Ecto neural progenitor cell (in vitro differentiated cells): ENCODE data around the gene GRPEL2.

Experiments used
- DNase-seq: peaks from one replicate; pipeline ENCODE4 v3.0.0-alpha.2; 2018; ENCODE audit warnings: low spot score

Gene GRPEL2

DNA sequence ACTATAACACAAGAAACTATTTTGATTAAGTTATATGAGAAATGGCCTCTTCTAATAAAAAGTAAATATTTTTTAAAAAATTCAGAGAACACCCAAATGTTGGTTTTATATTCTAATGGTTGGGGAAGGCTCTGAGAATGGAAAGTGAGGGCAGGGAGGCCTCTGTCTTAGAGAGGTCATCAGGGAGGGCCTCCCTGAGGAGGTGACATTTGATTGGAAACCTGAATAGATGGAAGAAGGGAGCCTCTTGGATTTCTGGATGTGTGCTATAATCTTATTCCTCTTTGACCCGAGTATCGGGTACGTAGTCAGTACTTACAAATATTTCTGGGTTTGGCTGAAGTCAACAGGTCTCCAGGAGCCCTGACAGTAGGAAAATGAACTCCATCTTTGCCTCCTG, 26.1 kb upstream of the GRPEL2 start:
- no peak for DNase-seq

DNA sequence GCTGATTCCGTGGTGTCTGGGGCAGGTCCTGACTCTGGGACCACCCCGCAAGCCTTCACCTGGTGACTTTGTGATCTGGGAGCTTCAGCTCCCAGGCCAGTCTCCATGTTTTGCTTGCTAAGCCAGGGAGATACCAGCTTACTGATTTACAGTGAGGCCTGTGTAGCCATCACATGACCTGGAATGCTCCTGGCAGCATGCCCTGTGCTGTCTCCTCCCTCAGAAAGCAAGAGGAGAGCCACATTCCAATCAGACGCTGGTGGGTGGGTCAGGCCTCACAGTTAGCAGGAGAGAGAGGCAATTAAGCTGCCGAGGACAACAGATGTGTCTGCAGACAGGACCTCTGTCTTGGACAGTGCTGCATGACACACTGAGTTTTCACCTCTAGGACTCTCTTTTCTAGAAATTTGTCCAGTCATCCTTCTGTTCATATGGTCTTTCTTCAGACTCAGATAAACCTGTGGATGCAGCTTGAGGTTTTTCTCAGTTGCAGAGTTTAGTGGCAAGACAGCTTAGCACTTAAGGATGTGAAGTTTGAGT, 24.4 kb upstream of the GRPEL2 start:
- DNase-seq: peak; percentile 58

DNA sequence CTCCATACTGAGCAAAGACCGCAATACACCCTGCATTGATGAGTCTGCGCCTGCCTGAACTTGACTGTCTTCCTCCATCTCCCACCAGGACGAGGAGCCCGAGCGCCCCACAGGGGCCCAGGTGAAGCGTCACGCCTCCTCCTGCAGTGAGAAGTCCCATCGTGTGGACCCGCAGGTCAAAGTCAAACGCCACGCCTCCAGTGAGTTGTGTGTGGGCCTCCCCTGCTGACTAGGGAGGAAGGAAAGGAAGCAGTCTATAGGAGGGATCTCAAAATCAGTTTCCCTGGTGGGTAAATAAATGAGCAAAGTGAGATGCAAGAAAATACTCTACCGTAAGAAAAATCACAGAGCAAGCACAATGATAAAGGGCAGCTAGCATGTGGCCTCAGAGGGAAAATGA, 22.8 kb upstream of the GRPEL2 start:
- no peak for DNase-seq

DNA sequence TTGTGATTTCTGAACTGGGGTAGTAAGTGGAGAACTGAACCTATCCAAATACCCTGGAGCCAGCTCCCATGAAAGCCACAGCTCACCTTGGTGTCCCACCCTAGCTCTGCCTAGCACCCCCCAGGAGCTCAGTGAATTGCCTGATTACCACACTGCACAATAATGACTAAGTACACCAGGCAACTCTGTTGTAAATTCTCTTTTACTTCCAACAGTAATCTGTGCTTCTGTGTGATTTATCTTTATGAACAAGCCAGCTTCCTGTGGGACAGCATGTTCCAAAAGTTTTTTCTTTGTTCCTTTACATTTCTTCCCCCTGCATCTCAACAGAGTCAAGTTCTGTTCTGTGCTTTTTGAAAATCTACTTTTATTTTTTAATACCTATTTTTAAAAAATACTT, 22.1 kb upstream of the GRPEL2 start:
- no peak for DNase-seq

DNA sequence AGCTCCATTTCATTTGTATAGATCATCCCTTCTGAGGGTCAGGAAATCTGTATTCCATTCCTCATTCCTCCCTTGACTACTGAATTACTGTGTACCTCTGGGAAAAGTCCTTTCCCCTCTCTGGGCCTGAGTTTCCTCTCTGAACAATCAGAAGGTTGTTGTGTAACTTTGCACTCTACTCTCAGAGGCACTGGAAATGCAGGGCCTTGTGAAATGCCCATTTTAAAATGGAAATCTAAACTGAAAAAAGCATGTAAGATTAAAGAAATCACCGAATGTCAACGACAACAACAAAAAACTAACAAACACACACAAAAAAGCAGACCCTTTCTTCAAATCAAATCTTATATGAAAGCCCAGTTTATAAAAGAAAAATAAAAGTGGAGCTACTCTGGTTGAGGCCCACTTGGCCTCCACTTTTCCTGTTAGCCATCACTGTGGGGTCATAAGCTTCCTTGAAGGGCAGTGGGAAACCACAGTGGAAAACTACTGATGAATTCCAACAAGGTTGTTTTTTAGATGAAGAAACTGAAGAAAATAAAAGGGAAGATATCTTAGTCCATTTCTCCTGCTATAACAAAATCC, 21.6 kb upstream of the GRPEL2 start:
- DNase-seq: no peak

DNA sequence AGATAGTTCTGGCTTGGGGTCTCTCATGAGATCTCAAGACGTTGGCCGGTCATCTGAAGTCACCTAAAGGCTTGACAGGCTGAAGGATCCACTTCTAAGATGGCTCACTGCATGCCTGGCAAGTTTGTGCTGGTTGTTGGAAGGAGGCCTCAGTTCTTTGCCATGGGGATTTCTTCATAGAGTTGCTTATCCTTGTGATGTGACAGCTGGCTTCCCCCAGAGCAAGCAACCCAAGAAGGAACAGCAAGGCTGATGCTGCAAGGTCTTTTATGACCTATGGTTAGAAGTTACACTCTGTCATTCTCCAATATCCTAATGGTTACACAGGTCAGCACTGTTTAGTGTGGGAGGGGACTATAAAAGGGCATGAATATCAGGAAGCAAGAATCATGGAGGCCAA, 20.7 kb upstream of the GRPEL2 start:
- DNase-seq: no peak

DNA sequence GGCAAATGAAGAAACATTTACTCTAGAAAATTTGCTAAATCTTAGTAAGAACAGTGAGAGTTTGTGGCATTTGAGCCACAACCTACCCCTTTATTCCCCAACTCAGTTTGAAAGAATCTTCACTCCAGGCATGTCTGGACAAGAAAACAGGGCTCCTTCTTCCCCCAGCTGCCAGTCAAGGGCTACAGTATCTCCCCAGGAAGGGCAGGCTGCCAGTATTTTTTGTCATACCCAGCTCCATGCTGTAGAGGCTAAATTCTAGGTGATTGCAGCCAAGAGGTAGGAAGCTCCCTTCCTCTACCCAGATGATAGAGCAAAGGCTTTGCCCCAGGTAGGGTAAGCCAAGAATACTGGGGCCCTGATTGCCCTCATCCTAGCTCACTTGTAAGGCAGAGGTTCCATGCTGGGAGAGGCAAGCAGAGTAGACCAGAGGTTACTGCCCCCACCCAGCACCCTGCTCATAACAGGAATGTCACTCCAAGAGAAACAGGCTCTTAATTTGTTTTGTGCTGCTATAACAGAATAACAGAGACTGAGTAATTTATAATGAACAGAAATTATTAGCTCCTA, 20.0 kb upstream of the GRPEL2 start:
- DNase-seq: no peak

DNA sequence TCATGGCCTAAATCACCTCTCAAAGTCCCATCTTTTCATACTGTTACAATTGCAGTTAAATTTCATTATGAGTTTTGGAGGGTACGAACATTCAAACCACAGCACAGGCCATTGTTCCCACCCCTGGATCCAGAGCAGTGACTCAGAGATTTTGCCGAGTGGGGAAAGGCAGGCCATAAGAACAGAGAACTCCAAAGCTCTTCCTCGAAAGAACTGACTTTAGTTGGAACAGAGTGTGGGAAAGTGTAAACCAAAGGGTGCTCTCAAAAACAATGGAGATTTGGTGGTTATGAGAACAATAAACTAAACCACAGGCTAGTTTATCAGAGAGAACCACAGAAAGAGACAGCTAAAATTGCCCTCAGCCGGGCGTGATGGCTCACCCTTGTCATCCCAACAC, 19.4 kb upstream of the GRPEL2 start:
- DNase-seq: no peak

DNA sequence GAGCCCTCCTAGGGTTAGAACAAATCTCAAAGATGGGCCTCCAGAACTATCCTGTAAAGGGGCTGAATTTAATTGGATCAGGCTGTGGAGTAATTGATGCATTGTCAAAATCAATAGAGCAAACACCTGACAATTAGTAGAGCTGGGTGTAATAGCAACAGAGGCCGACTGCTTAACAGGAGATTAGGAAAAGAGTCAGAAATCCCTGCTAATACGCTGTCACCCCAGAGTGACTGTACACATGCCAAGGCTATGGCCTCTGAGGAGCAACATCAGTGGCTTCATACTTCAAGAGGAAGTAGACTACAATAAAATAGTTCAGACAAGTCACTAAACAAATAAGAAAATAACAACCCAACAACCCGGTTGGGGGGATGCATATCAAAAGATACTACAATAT, 18.7 kb upstream of the GRPEL2 start:
- DNase-seq: no peak

DNA sequence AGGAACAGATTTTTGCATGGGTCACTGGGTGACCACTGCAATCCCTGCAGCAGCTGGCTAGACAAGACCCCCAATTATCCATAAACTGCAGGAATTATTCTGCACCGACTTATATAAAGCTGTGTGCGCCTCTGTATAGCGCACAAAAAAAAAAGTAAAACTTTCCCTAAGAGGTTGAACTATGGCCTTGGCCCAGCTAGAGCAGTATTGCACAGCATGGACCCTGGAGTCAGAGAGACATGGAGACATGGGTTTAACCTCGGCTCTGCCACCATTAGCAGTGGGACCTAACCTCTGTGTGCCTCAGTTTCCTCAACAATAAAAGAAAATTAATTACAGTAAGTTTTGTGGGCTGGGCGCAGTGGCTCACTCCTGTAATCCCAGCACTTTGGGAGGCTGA, 17.1 kb upstream of the GRPEL2 start:
- DNase-seq: no peak

DNA sequence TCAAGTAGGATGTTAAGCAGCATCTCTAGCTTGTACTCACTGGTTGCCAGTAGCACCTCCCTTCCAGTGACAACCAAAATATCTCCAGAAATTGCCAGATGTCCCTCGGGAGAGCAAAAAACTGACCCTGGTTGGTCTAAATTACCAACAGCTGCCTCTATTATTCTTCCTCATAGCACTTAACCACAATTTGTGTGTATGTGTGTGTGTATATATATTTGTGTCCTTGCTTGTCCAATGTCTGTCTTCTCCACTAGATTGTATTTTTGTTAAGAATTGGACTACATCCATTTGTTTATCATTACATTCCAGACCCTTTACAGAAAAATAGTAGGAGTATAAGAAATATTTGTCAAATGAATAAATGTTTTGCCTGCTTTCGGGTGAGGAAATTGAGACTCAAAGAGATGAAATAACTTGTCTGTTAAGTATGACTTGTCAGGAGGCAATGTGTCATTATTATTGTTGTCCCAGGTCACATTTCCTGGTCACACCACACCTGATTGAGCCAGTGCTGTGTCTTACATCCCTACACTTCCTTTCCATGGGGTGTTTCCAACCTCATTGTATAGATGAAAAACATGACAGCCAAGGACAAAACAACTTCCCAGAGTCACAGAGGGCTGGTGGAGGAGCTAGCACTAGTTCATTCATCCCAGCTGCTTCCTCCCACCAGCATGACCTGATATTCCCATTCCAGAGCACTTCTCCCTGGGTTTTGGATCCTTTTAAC, 11.4 kb upstream of the GRPEL2 start:
- no peak for DNase-seq

DNA sequence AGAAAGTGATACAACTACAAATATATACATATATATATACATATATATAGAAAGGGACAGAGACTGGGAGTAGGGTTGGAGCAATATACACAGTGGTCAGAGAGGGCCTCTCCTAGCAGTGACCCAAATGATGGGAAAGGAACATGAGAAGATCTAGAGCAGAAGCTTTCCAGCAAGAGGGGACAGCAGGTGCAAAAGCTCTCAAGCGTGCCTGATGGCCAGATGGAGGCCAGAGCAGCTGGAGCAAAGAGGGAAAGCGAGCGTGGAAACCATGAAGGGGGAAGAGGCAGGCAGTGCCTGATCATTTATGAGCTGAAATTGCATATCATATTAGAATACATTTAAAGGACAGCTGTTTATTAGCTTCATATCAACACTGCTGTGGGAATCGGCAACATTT, 7.6 kb upstream of the GRPEL2 start:
- no peak for DNase-seq

DNA sequence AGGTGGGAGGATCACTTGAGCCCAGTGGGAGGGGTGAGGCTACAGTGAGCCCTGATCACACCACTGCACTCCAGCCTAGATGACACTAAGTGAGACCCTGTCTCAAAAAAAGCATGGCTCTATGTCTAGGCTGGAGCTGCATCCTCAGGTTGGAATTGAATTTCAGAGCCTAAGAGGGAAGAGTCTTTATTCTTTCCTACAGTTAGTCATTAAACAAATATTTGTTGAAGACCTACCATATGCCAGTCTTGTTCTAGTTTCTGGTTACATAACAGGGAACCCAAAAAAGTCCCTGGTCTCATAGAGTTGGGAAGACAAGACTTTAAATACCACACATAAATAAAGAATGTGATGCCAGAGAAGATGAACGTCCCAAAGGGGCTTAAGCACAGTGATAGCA, 6.9 kb upstream of the GRPEL2 start:
- no peak for DNase-seq

DNA sequence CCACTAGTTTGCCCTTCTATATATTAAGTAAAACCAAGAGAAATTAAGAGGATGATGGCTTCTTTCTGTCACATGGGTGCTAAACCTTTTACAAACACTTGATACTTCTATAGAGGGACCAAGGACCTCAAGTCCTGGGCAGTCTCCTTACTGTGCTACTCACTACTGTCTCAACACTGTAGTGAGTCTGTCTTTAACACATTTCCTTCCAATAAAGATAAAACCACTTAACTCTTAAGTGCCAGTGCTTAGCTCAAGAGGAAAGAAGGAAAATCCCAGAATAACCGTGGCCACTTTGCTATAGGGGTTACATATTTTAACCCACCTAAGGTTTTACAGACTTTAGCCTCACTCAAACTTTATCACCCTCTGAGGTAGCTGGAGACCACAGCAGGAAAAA, 4.4 kb upstream of the GRPEL2 start:
- DNase-seq: no peak

DNA sequence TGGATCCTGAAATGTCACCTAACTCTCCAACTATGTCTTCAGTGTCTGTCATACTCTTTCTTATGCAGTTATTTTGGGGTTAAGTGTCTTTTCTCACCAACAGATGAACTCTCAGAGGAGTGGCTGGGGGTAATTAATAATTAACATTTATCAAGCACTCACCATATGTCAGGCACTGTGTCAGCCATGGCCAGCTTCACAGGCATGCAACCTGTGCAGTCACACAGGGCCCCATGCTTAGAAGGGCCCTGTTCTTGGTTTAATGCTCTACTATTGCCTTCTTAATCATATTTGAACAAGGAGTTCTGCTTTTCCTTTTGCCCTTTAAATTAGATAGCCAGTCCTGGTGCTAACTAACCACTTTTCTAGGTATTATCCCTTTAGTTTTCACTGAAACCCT, 3.4 kb upstream of the GRPEL2 start:
- no peak for DNase-seq

DNA sequence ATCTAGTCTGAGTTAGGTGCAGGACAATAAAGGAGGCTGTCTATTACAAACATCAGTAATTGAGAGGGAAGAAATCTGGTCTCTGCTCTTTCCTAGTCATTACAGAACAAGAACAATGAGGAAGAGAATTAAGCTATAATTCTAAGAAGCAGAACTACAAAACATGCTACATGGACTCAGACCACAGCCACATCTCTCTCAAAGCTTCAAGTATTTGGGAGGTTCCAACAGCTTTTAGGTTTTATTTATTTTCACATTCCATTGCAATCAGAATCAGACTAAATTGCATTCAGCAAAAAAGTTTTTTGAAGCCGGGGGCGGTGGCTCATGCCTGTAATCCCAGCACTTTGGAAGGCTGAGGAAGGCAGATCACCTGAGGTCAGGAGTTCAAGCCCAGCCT, 1.1 kb upstream of the GRPEL2 start:
- DNase-seq: no peak

DNA sequence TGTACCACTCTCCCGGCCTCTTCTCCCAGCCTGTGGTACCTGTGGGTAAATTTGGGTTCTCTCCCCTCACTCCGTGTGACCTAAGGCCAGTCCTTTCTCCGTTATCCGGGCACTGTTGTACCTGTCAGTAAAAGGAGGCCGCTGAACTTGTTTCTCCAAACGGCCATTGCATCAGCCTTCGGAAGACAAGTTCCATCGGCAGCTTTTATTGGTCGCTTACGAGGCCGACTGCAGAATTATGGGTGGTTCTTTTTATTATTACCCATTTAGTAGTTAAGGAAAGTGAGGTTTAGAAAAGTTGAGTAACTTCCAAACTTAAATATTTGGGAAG, 558 bp downstream of the GRPEL2 start:
- DNase-seq: no peak

DNA sequence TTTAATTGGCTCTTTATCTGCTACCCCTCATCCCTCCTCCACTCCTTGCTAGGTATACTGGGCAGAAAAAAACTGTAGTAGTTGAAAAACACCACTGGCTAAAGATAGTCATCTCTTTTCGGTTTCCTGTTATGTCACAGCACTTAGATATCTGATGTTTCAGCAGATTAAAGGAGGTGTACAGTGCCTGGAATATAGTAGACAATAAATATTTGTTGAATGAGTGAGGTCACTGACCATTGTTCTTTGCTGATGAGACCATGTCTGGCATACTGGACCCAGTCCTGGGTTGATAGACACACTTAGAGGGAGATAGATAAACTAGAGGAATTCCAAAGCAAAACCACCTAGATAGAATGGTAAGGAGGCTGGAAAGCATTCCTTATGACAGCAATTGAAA, 3.2 kb downstream of the GRPEL2 start:
- no peak for DNase-seq

DNA sequence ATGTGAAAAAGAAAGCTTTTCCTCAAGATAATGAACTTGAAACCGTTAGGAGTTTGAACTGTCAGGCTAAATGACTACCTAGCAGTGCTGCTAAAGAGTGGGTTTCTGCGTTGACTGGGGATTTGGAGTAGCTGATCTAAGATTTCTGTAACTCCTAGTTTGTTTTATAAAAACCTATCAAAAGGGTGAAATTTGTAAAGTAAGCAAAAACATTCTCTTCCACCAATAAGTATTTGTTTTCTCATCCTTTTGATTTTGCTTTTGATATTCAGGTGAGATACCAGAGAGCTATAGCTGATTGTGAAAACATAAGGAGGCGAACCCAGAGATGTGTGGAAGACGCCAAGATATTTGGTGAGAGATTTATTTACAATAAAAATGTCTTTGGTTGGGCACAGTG, 4.1 kb downstream of the GRPEL2 start:
- no peak for DNase-seq

DNA sequence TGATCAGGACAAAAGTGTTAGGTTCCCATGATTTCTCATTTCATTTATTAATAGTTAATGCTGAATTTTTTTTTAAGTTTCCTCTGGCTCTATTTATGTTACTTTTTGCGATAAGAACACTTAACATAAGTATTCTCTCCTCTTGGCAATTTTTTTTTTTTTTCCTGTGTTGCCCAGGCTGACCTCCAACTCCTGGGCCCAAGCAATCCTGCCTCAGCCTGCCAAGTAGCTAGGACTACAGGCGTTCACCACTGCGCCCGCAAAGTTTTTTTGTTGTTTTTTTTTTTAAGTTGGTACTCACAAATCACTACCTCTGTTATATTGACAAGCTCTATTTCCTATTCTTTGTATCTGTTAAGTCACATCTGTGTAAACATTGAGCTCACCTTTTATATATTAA, 6.9 kb downstream of the GRPEL2 start:
- no peak for DNase-seq

DNA sequence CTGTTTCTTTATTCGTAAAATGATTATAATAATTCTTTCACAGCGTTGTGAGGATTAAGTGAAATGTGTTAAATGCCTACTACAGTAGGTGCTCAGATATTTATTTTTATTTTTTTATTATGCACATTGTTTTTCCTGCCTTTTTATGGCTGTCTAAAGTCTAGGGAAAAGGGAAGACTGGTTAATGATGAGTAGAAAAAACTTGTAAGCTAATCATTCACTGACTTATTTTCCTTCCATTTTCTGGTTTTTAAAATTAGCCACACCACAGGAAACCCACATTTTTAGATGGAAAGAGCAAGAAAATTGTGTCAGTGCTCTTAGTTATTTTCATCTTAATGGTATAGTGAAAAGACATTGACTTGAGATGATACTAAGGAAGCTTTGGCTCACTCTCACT, 8.6 kb downstream of the GRPEL2 start:
- DNase-seq: no peak

DNA sequence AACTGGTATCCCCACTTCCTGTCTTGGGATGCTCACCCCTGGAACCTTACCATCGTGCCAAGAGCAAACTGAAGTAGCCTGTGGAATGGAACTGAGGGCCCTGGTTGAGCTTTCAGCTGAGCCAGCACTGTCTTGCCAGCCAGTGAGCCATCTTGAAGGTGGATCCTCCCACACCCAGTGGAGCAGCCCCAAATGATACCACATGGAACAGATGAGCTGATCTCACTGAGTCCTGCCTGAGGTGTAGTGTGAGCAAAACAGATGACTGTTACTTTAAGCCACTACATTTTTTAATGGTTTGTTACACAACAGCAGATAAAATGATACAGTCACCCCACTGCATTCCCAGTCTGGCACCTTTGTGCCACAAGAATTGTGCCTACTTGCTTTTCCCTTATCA, 10.4 kb downstream of the GRPEL2 start:
- DNase-seq: no peak

DNA sequence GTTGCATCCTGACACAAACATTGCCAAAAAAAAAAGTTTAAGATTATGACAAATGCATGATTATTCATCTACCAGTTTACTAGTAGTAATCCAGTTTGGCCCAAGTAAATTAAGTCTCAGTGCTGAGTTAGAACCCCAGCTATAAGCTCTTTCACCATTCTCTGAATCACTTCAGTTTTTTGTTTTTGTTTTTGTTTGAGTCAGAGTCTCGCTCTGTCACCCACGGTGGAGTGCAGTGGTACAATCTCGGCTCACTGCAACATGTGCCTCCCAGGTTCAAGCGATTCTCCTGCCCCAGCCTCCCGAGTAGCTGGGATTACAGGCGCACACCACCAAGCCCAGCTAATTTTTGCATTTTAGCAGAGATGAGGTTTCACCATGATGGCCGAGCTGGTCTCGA, 11.1 kb downstream of the GRPEL2 start:
- DNase-seq: no peak
